Smooth muscle cell (in vitro differentiated cells): ENCODE data around the gene USB1. TPM values are rescaled to one million over a fixed set of nuclear protein-coding genes. Genes with fewer than 3 reads are reported as not detected.

Source experiments
- DNase-seq: peaks from one replicate; lab custom pipeline; 2025; ENCODE audit not compliant: unreplicated experiment; lab: John Stamatoyannopoulos, UW
- H2AFZ ChIP-seq: fragments of 200-600 bp; sonication (generic); 2 replicates; pipeline ENCODE4 v1.6.0; 2016; ENCODE audit warnings: antibody characterized with exemption, low read depth, mild to moderate bottlenecking
- H3F3A ChIP-seq: fragments of 200-600 bp; sonication (generic); 2 replicates; pipeline ENCODE4 v1.6.0; 2017; ENCODE audit warnings: antibody characterized with exemption, low read depth
- H3K27ac ChIP-seq: fragments of 200-600 bp; sonication (generic); 2 replicates; pipeline ENCODE4 v1.5.1; 2016; ENCODE audit warnings: low read depth, mild to moderate bottlenecking
- H3K27me3 ChIP-seq: fragments of 200-600 bp; sonication (generic); 2 replicates; pipeline ENCODE4 v1.6.1; 2016; ENCODE audit warnings: low read depth, mild to moderate bottlenecking
- H3K36me3 ChIP-seq: fragments of 200-600 bp; sonication (generic); 2 replicates; pipeline ENCODE4 v1.5.1; 2016; ENCODE audit warnings: low read depth
- H3K4me1 ChIP-seq: fragments of 200-600 bp; sonication (generic); 2 replicates; pipeline ENCODE4 v1.5.1; 2016; ENCODE audit warnings: low read depth
- H3K4me2 ChIP-seq: fragments of 200-600 bp; sonication (generic); 2 replicates; pipeline ENCODE4 v1.6.0; 2016; ENCODE audit warnings: mild to moderate bottlenecking
- H3K4me3 ChIP-seq: fragments of 200-600 bp; sonication (generic); 2 replicates; pipeline ENCODE4 v1.5.1; 2016; ENCODE audit warnings: mild to moderate bottlenecking
- H3K79me2 ChIP-seq: fragments of 200-600 bp; sonication (generic); 2 replicates; pipeline ENCODE4 v1.6.0; 2016; ENCODE audit warnings: low read depth, mild to moderate bottlenecking
- H3K9ac ChIP-seq: fragments of 200-600 bp; sonication (generic); 2 replicates; pipeline ENCODE4 v1.6.0; 2016; ENCODE audit warnings: low read depth
- H3K9me3 ChIP-seq: fragments of 200-600 bp; sonication (generic); replicated peaks from 2 replicates; pipeline ENCODE4 v1.5.1; 2016; ENCODE audit warnings: low read depth
- H4K20me1 ChIP-seq: fragments of 200-600 bp; sonication (generic); 2 replicates; pipeline ENCODE4 v1.6.0; 2016; ENCODE audit warnings: low read depth
- CTCF ChIP-seq: fragments of 200-600 bp; sonication (generic); IDR thresholded peaks from 2 replicates; pipeline ENCODE4 v1.5.1; 2017; ENCODE audit warnings: borderline replicate concordance, mild to moderate bottlenecking, antibody characterized with exemption; ENCODE audit not compliant: insufficient read depth, poor library complexity, severe bottlenecking
- WGBS: methylation state at CpG from one replicate; pipeline ENCODE4 v1.1.7; 2016; ENCODE audit warnings: low lambda C conversion rate; 5-methylcytosine and 5-hydroxymethylcytosine counted together
- polyA plus RNA-seq: library from polyadenylated mRNA; unstranded; fragments of >200 nt; fragmentation: Nextera tagmentation; extraction: Ambion mirVana; gene quantifications from 2 replicates; pipeline ENCODE4 v1.2.1, GENCODE V29; 2016
- total RNA-seq: library from RNA; depleted of rRNA; stranded (reverse); fragments of >200 nt; gene quantifications from 2 replicates; pipeline ENCODE4 v1.2.3, GENCODE V29; 2014

USB1 gene
- total and polyA plus RNA-seq, 2 experiments from 2014 or later: 26.9 to 56.6 TPM

GRCh38 chr16:58016840-58017446 lies 15.7 kb downstream of the USB1 start:
- no peaks in the 10 kb centered on the region for H3K9me3 ChIP-seq
- H3K79me2 ChIP-seq: no peaks in the 10 kb centered on the region
- no peak overlapping the region for H3K4me2 ChIP-seq
- TF ChIP-seq CTCF: no peak
- H4K20me1 ChIP-seq: peaks cover 12% of the 10 kb centered on the region
- DNase-seq: no peak
- no peaks in the 10 kb centered on the region for H3K27me3 ChIP-seq
- H3K36me3 ChIP-seq: no peaks in the 10 kb centered on the region
- H3K4me1 ChIP-seq: peaks cover 10% of the 10 kb centered on the region
- H2AFZ ChIP-seq: no peak overlapping the region
- no peak overlapping the region for H3K9ac ChIP-seq
- H3K4me3 ChIP-seq: no peak overlapping the region
- H3K27ac ChIP-seq: no peak overlapping the region
- H3F3A ChIP-seq: peaks cover 6% of the 10 kb centered on the region
- 83% methylated on average over 12 of the region's 12 CpGs for WGBS

GRCh38 chr16:58018803-58019202 lies 17.6 kb downstream of the USB1 start:
- no peak overlapping the region for H2AFZ ChIP-seq
- WGBS: 84% methylated on average over 7 of the region's 7 CpGs

GRCh38 chr16:58019866-58020538 lies 18.8 kb downstream of the USB1 start:
- Histone ChIP-seq H3F3A (no peaks in the 10 kb centered on the region), H3K79me2 (no peaks in the 10 kb centered on the region), H3K27ac (no peak overlapping the region), H3K36me3 (no peaks in the 10 kb centered on the region), H3K9ac (no peak overlapping the region), H3K4me3 (no peak overlapping the region), H3K27me3 (peaks cover 6% of the 10 kb centered on the region), H3K4me1 (peaks cover 2% of the 10 kb centered on the region), H3K4me2 (no peak overlapping the region), H3K9me3 (no peaks in the 10 kb centered on the region), H4K20me1 (no peaks in the 10 kb centered on the region), H2AFZ (no peak overlapping the region)
- no peak for TF ChIP-seq CTCF
- no peak for DNase-seq
- WGBS: 83% methylated on average over 8 of the region's 8 CpGs

More at GRCh38 chr16:58018803-58019202, 17.6 kb downstream of the USB1 start:
- no peaks in the 10 kb centered on the region for H3K36me3 ChIP-seq
- H3K4me3 ChIP-seq: no peak overlapping the region
- no peaks in the 10 kb centered on the region for H3K27me3 ChIP-seq
- no peaks in the 10 kb centered on the region for H3K79me2 ChIP-seq
- H3K9ac ChIP-seq: no peak overlapping the region
- H3K27ac ChIP-seq: no peak overlapping the region
- no peaks in the 10 kb centered on the region for H3K9me3 ChIP-seq
- no peak overlapping the region for H3K4me2 ChIP-seq
- H4K20me1 ChIP-seq: no peaks in the 10 kb centered on the region
- H3F3A ChIP-seq: no peaks in the 10 kb centered on the region
- no peak for DNase-seq
- no peaks in the 10 kb centered on the region for H3K4me1 ChIP-seq
- no peak for TF ChIP-seq CTCF
